Measurements from ENCODE around the gene LMNTD2.

Gene LMNTD2

DNA sequence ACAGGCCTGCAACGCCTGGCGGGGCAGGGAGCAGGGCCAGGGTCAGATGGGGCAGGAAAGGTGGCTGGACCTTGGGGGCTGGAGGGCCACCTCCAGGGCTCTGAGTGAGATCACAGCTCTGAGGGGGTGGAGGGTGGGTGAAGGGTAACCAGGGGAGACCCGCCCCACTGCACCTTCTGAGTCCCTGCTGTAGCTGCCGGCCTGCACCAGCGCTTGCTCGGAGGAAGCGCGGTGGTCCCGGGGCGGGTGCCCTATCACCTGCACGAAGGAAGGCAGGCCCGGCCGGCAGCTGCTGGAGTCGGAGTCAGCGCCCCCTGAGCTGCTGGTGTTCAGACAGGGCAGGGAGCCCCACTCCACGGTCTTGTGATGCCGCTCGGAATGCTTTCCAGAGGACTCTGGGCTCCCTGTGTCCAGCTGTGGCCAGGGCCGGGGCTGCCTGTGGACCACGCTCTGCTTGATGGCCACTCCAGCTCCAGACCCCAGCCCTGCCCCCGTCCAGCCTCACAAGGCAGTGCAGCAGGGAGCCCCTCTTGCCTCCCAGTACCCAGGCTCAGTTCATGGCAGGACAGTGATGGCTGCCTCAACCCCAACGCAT, 3.8 kb downstream of the LMNTD2 start:
- Mint-ChIP-seq H3K4me3 (peak overlapping the region; percentile 42 to 51 (median 46)), H3K36me3 (ENCODE audit: low read depth) (no peaks in the 10 kb centered on the region), H3K27ac (no peak overlapping the region), H3K4me1 (peaks cover 5% of the 10 kb centered on the region), H3K27me3 (ENCODE audit: low read depth) (peaks cover 52% of the 10 kb centered on the region), H3K9me3 (no peaks in the 10 kb centered on the region)
- TF ChIP-seq, protein P1, sequence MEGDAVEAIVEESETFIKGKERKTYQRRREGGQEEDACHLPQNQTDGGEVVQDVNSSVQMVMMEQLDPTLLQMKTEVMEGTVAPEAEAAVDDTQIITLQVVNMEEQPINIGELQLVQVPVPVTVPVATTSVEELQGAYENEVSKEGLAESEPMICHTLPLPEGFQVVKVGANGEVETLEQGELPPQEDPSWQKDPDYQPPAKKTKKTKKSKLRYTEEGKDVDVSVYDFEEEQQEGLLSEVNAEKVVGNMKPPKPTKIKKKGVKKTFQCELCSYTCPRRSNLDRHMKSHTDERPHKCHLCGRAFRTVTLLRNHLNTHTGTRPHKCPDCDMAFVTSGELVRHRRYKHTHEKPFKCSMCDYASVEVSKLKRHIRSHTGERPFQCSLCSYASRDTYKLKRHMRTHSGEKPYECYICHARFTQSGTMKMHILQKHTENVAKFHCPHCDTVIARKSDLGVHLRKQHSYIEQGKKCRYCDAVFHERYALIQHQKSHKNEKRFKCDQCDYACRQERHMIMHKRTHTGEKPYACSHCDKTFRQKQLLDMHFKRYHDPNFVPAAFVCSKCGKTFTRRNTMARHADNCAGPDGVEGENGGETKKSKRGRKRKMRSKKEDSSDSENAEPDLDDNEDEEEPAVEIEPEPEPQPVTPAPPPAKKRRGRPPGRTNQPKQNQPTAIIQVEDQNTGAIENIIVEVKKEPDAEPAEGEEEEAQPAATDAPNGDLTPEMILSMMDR (IDR thresholded peaks at IDR 0.05; ENCODE audit: unreplicated experiment in 3 of 3), result no peak

DNA sequence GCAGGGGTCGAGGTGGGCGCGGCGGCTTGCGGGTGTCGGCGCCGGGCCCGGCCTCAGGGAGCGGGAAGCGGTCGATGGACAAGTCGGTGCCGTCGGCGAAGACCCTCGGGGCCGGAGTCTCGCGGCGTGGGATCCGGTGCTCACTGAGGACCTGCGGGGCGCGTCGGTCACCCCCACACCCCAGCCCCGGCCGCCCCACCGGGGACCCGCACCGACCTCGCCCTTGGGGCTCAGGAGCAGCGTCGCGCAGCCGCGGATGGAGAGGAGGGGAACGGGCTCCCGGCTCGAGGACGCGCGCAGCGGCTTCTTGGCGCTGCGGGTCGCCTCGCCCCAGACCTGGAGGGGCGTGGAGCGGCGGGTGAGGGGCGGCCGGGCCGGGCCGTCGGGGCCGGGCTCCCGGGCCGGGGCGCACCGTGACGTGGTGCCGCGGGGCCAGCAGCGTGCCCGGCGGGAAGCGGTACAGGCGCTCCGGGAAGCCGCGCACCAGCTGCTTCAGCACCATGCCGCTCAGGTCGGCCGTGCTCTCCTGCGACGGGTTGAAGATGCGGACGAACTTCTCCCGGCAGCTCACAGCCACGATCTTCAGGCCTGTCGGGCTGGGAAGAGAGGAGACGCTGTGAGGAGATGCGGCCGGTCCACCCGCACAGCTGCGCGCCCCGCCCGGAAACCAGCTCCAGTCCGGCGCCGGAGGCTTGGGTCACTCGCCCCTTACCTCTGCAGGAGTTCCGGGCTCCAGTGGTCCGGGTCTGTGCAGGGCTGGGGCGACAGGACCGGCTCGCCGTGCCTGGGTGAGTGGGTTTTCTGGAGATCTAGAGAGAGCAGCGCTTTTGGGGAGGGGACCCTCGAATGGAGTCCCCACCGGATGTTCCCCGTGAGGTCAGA, 4.5 kb downstream of the LMNTD2 start:
- peaks cover 52% of the 10 kb centered on the region for H3K27me3 Mint-ChIP-seq (ENCODE audit: low read depth)
- H3K4me3 Mint-ChIP-seq, result peak overlapping the region in 2 of 3 experiments; percentile 37 to 51
- peaks cover 5% of the 10 kb centered on the region for H3K4me1 Mint-ChIP-seq
- TF ChIP-seq, protein P1 (IDR thresholded peaks at IDR 0.05; ENCODE audit: unreplicated experiment in 3 of 3), result no peak
- no peak overlapping the region for H3K27ac Mint-ChIP-seq
- no peaks in the 10 kb centered on the region for H3K9me3 Mint-ChIP-seq
- H3K36me3 Mint-ChIP-seq (ENCODE audit: low read depth), result no peaks in the 10 kb centered on the region

DNA sequence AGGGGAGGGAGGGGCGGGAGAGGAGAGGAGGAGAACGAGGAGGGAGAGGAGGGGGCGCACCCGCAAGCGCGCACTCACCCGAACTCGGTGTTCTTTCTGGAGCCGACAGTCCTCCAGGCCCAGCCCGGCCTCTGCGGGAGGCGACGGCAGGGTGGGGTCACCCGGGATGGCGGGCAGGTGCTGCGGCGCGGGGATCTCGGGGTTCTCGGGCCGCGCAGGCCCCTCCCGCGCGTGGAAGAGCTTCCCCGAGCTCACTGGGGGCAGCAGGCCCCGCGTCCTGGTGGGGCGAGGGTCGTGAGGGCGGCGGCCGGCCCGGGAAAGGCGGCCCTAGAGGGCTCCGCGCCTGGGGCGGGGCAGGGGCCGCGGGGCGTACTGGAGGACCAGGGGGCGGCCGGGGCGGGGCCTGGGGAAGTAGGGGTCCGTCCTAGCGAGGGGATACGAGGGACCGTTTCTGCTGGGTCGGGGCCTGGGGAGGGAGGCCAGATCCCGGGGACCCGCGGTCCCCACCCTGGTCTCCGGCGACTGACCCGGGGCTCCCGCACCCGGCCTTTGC, 5.2 kb downstream of the LMNTD2 start:
- TF ChIP-seq, protein P1 (IDR thresholded peaks at IDR 0.05; ENCODE audit: unreplicated experiment in 3 of 3), result peak in 1 of 3 experiments; percentile 7
- Mint-ChIP-seq H3K9me3 (no peaks in the 10 kb centered on the region), H3K27ac (no peak overlapping the region), H3K4me1 (peaks cover 5% of the 10 kb centered on the region), H3K36me3 (ENCODE audit: low read depth) (no peaks in the 10 kb centered on the region), H3K27me3 (ENCODE audit: low read depth) (peaks cover 52% of the 10 kb centered on the region), H3K4me3 (peak overlapping the region in 1 of 3 experiments; percentile 41)

DNA sequence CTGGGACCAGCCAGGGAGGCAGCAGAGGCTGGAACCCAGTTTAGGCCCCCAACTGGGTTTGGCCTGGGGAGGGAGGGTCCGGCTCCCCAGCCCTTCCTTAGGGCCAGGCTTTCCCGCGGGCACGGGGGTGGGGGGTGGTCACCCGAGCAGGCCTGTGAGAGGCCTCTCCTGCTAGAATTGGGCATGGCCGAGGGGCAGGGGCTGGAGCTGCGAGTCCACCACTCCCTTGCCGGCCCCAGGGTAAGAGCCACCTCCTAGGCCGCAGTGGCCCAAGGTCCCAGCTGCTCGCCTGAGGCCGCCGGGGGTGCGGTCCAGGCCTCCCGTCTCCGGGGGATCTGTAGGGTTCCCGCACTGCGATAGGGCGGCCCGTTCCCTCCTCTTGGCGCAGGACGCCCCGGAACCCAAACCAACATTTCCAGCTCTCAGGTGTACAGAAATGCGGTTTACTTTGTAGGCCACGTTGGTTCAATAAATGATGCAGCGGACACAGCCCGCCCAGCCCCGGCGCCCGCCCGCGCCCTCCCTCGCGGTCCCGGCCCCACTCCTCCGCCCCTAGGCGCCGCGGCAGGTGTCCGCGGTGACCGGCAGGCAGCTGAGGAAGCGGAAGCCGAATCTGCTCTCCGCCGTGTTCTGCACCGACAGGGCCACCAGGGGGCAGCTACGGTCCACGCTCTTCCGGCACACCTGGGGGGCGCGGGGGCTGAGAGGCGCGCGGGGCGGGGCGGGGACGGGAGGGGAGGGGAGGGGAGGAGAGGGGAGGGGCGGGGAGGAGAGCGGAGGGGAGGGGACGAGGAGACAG, 5.9 kb downstream of the LMNTD2 start:
- Mint-ChIP-seq H3K27ac (no peak overlapping the region), H3K27me3 (ENCODE audit: low read depth) (peaks cover 47% of the 10 kb centered on the region), H3K36me3 (ENCODE audit: low read depth) (no peaks in the 10 kb centered on the region), H3K4me1 (no peaks in the 10 kb centered on the region), H3K9me3 (no peaks in the 10 kb centered on the region), H3K4me3 (no peak overlapping the region)
- TF ChIP-seq, protein P1 (IDR thresholded peaks at IDR 0.05; ENCODE audit: unreplicated experiment in 3 of 3), result peak; percentile 52 to 58 (median 55)

DNA sequence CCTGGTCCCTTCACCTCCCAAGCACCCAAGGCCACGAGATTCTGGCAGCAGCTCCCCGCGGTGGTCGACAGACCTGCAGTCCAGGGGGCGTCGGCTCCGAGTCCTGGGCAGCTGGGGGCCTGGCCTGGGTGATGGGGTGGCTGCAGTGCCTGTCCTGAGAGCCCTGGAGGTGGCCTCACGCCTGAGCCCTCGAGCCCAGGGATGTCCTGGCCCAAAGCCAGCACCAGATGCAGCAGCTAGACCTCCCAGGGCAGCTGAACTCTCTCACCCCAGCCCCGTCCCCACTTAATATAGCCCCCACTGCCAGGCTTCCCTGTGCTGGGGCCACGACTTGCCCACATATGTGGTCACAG, 6.6 kb downstream of the LMNTD2 start:
- H3K27me3 Mint-ChIP-seq (ENCODE audit: low read depth), result peaks cover 43% of the 10 kb centered on the region
- TF ChIP-seq, protein P1 (IDR thresholded peaks at IDR 0.05; ENCODE audit: unreplicated experiment in 3 of 3), result no peak
- H3K36me3 Mint-ChIP-seq (ENCODE audit: low read depth), result no peaks in the 10 kb centered on the region
- H3K4me3 Mint-ChIP-seq, result no peak overlapping the region
- no peaks in the 10 kb centered on the region for H3K9me3 Mint-ChIP-seq
- H3K27ac Mint-ChIP-seq, result no peak overlapping the region
- no peaks in the 10 kb centered on the region for H3K4me1 Mint-ChIP-seq

All from nephron (organoid).